IMR-90 (cell line): ENCODE data around the gene FRMPD4. TPM values are rescaled to one million over a fixed set of nuclear protein-coding genes. Genes with fewer than 3 reads are reported as not detected.

Experiments
- ATAC-seq: fragments of 200-7000 bp; cut with Tn5 transposase; 2 replicates; pipeline ENCODE4 v1.9.1; 2020; ENCODE audit warnings: low read depth, mild to moderate bottlenecking, moderate library complexity
- BruUV-seq: library from RNA; stranded (reverse); fragments of 400-500 nt; replicated peaks from 2 replicates; lab custom pipeline; 2021; lab: Mats Ljungman, UMichigan
- CTCF ChIA-PET: fragments of 300-600 bp; formaldehyde crosslinking; extraction: SDS; loops from one replicate; lab custom pipeline; 2021; ENCODE audit warnings: antibody characterized with exemption; lab: Yijun Ruan, JAX
- POLR2A ChIA-PET: fragments of 300-600 bp; sonication (Branson Sonifier 250); formaldehyde crosslinking; loops from one replicate; lab custom pipeline; 2022; ENCODE audit warnings: antibody characterized with exemption; ENCODE audit not compliant: unreplicated experiment; lab: Charles Lee
- DNase-seq: peaks from one replicate; pipeline ENCODE4 v3.0.0; 2013
- H2AFZ ChIP-seq: replicated peaks from 2 replicates; pipeline ENCODE3; 2013; ENCODE audit warnings: low read length, mild to moderate bottlenecking; ENCODE audit not compliant: poor library complexity
- H2AK5ac ChIP-seq: 2 replicates; pipeline ENCODE4 v1.6.1; 2013; ENCODE audit warnings: low read depth, low read length, inconsistent platforms
- H2AK9ac ChIP-seq: replicated peaks from 2 replicates; pipeline ENCODE3; 2013; ENCODE audit warnings: mild to moderate bottlenecking, low read depth, low read length, moderate library complexity; ENCODE audit not compliant: poor library complexity
- H2BK120ac ChIP-seq: 2 replicates; pipeline ENCODE4 v1.6.1; 2013; ENCODE audit warnings: low read depth, low read length, inconsistent platforms
- H2BK15ac ChIP-seq: 3 replicates; pipeline ENCODE4 v1.6.1; 2013; ENCODE audit warnings: low read depth, low read length, inconsistent platforms
- H2BK20ac ChIP-seq: 2 replicates; pipeline ENCODE4 v1.6.1; 2013; ENCODE audit warnings: low read depth, mild to moderate bottlenecking, inconsistent platforms, low read length, moderate library complexity
- H2BK5ac ChIP-seq: 2 replicates; pipeline ENCODE4 v1.6.1; 2013; ENCODE audit warnings: mild to moderate bottlenecking, low read depth, low read length, inconsistent platforms; ENCODE audit not compliant: poor library complexity, severe bottlenecking
- H3K14ac ChIP-seq: replicated peaks from 2 replicates; pipeline ENCODE4 v1.6.1; 2013; ENCODE audit warnings: low read depth, low read length, inconsistent platforms
- H3K18ac ChIP-seq: 2 replicates; pipeline ENCODE4 v1.6.1; 2013; ENCODE audit warnings: low read depth, low read length, control low read depth
- H3K23ac ChIP-seq: 2 replicates; pipeline ENCODE4 v1.6.1; 2013; ENCODE audit warnings: low read depth, low read length, inconsistent platforms
- H3K27ac ChIP-seq: 2 replicates; pipeline ENCODE4 v1.5.1; 2013; ENCODE audit warnings: mild to moderate bottlenecking, control low read depth, low read length; ENCODE audit not compliant: insufficient read depth
- H3K27me3 ChIP-seq: 2 replicates; pipeline ENCODE4 v1.6.1; 2013; ENCODE audit warnings: low read length; ENCODE audit not compliant: control insufficient read depth, insufficient read depth
- H3K36me3 ChIP-seq: 2 replicates; pipeline ENCODE4 v1.6.1; 2013; ENCODE audit warnings: low read length, mixed read lengths; ENCODE audit not compliant: control insufficient read depth, insufficient read depth
- H3K4ac ChIP-seq: 2 replicates; pipeline ENCODE4 v1.6.1; 2013; ENCODE audit warnings: low read depth, low read length, inconsistent platforms
- H3K4me1 ChIP-seq: 2 replicates; pipeline ENCODE4 v1.6.1; 2013; ENCODE audit warnings: low read length, mixed read lengths; ENCODE audit not compliant: control insufficient read depth, insufficient read depth
- H3K4me2 ChIP-seq: 2 replicates; pipeline ENCODE4 v1.6.1; 2013; ENCODE audit warnings: low read depth, mild to moderate bottlenecking, control low read depth, low read length, moderate library complexity
- H3K4me3 ChIP-seq: 2 replicates; pipeline ENCODE4 v1.5.1; 2013; ENCODE audit warnings: low read depth, mild to moderate bottlenecking, control low read depth, low read length, moderate library complexity; ENCODE audit not compliant: insufficient read depth
- H3K56ac ChIP-seq: 2 replicates; pipeline ENCODE4 v1.6.1; 2013; ENCODE audit warnings: low read length, inconsistent platforms; ENCODE audit not compliant: insufficient read depth; ENCODE audit errors: extremely low read depth
- H3K79me1 ChIP-seq, 2 experiments: 2 replicates each; pipeline ENCODE4 v1.6.1; 2013; ENCODE audit warnings: low read length in 2 of 2, inconsistent platforms in 1 of 2, low read depth in 1 of 2
- H3K9ac ChIP-seq: 2 replicates; pipeline ENCODE4 v1.6.1; 2013; ENCODE audit warnings: low read depth, low read length, control low read depth
- H3K9me1 ChIP-seq: 2 replicates; pipeline ENCODE4 v1.6.1; 2013; ENCODE audit warnings: low read length, inconsistent platforms; ENCODE audit not compliant: insufficient read depth
- H3K9me3 ChIP-seq: 2 replicates; pipeline ENCODE4 v1.6.1; 2013; ENCODE audit warnings: low read length; ENCODE audit not compliant: control insufficient read depth, insufficient read depth
- H4K20me1 ChIP-seq: 2 replicates; pipeline ENCODE4 v1.6.1; 2013; ENCODE audit warnings: low read length, inconsistent platforms; ENCODE audit not compliant: insufficient read depth
- H4K5ac ChIP-seq: 2 replicates; pipeline ENCODE4 v1.6.1; 2013; ENCODE audit warnings: mild to moderate bottlenecking, low read depth, low read length, control low read depth
- H4K8ac ChIP-seq, 2 experiments: 2 replicates each; pipeline ENCODE4 v1.6.1; 2013; ENCODE audit warnings: low read depth in 2 of 2, low read length in 2 of 2, control low read depth in 1 of 2, inconsistent platforms in 1 of 2
- H4K91ac ChIP-seq: 2 replicates; pipeline ENCODE4 v1.6.1; 2013; ENCODE audit warnings: low read depth, low read length, inconsistent platforms; ENCODE audit not compliant: insufficient read depth
- CEBPB ChIP-seq: IDR thresholded peaks from 2 replicates; pipeline ENCODE4 v1.6.1; 2012; ENCODE audit warnings: low read depth, low read length, improper control_type of control experiment
- FOS ChIP-seq: fragments of 150-350 bp; IDR thresholded peaks from 2 replicates; pipeline ENCODE4 v1.6.1; 2016; ENCODE audit warnings: low read depth, low read length
- NFE2L2 ChIP-seq: fragments of 150-350 bp; IDR thresholded peaks from 2 replicates; pipeline ENCODE4 v1.6.1; 2016; ENCODE audit warnings: low read depth, mild to moderate bottlenecking, low read length
- RAD21 ChIP-seq: IDR thresholded peaks from 2 replicates; pipeline ENCODE4 v1.6.1; 2012; ENCODE audit warnings: low read length, improper control_type of control experiment
- WGBS, 2 experiments: methylation state at CpG; one replicate each; pipeline versions ENCODE4 v1.1.5 to v1.1.7; 2013; ENCODE audit warnings: missing lambda C conversion rate in 2 of 2; ENCODE audit not compliant: insufficient read length in 1 of 2; ENCODE audit errors: extremely low coverage in 2 of 2; 5-methylcytosine and 5-hydroxymethylcytosine counted together
- dilution Hi-C: fragments of 300-500 bp; cut with HindIII; formaldehyde crosslinking; loops from one replicate; pipeline ENCODE4 v1.14.3; 2018; ENCODE audit warnings: low sequenced_read_pairs; ENCODE audit not compliant: unreplicated experiment
- in situ Hi-C: fragments of 300-500 bp; cut with MboI; formaldehyde crosslinking; loops from 3 replicates; pipeline ENCODE4 v1.14.3; 2019; ENCODE audit warnings: low sequenced_read_pairs, inconsistent platforms, mixed read lengths
- intact Hi-C: fragments of 100-400 bp; cut with micrococcal nuclease; formaldehyde crosslinking; loops from 2 replicates; pipeline ENCODE4 v1.10.0; 2022
- polyA plus RNA-seq, 3 experiments: library from polyadenylated mRNA; depleted of rRNA; stranded (reverse); fragments of >200 nt; gene quantifications; 2 replicates each; pipeline ENCODE4 v1.2.3, GENCODE V29; 2012; ENCODE audit warnings: low replicate concordance in 1 of 3
- total RNA-seq: library from RNA; depleted of rRNA; stranded (reverse); fragments of >200 nt; gene quantifications from 2 replicates; pipeline ENCODE4 v1.2.3, GENCODE V29; 2012
- TF ChIP-seq, protein P1 (sequence below): conservative IDR thresholded peaks from 2 replicates; pipeline ENCODE4 v1.5.1; 2012; ENCODE audit warnings: mild to moderate bottlenecking, low read depth, low read length, improper control_type of control experiment

FRMPD4 gene
- total and polyA plus RNA-seq, 2 of the 4 experiments (the other 2 are of a cell fraction): 0.53 to 1.1 TPM

DNA sequence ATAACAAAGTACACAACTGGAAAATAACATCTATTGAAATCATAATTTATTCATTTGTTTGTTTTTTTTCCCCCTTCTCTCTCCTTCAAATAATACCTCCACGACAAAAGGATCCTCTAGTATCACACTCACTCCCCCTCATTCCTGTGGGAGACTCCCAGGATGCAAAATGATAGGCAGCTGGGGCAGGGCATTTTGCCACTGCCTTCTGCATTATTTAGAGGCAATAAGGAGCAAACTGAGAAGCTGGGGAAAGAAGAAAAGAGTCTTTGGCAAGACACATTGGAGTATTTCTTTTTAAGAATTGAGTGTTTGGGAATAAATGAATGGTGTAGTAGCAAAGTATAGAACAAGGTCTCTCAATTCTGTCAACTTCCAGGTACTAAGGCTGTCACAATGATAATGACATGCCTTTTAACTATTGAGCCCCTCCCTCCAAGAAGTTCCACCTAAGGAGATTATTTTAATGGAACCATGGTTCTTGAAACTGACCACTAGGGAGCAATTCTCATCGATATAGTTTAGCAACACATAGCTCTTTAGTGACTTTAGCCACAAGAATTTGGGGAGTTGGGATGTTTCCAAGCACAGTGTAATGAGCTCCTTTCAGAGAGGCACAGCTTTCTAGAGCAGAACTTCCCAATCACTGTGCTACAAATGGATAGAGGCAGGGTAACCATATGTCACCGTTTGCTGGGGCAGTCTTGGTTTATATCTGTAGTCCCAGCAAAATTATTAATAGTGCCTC, 303.3 kb downstream of the FRMPD4 start:
- ATAC-seq: peak; percentile 81
- no peaks in the 10 kb centered on the region for H3K27me3 ChIP-seq
- dilution Hi-C loops (no loop called here), intact Hi-C loops (no loop called here), in situ Hi-C loops (no loop called here)
- no peak overlapping the region for H2AK5ac ChIP-seq
- H3K4me2 ChIP-seq: no peak overlapping the region
- no peak overlapping the region for H3K9ac ChIP-seq
- H3K56ac ChIP-seq: no peak overlapping the region
- no peak overlapping the region for H2AK9ac ChIP-seq
- H3K4me1 ChIP-seq: no peaks in the 10 kb centered on the region
- H3K27ac ChIP-seq: no peak overlapping the region
- no peak overlapping the region for H4K5ac ChIP-seq
- H3K79me1 ChIP-seq: no peaks in the 10 kb centered on the region
- peak overlapping the region in 1 of 2 experiments; percentile 56; a peak in 2 of 4 replicates for H4K8ac ChIP-seq
- CTCF ChIA-PET: interaction anchor here (0.6 to 1.1 kb wide), 2 partner anchors 46 to 70 kb away, joined by 3 read pairs; no protein-coding TSS in a partner anchor
- H2BK20ac ChIP-seq: no peak overlapping the region; the same call in 1 of the 2 replicates
- H3K9me1 ChIP-seq: no peaks in the 10 kb centered on the region
- H3K9me3 ChIP-seq: no peaks in the 10 kb centered on the region
- TF ChIP-seq CEBPB (peak; percentile 52; the same call in 1 of the 2 replicates), RAD21 (0 out of 2 replicates have a peak, but pooled peaks have one; percentile 12), FOS (0 out of 2 replicates have a peak, but pooled peaks have one; percentile 6), NFE2L2 (no peak)
- TF ChIP-seq, protein P1, sequence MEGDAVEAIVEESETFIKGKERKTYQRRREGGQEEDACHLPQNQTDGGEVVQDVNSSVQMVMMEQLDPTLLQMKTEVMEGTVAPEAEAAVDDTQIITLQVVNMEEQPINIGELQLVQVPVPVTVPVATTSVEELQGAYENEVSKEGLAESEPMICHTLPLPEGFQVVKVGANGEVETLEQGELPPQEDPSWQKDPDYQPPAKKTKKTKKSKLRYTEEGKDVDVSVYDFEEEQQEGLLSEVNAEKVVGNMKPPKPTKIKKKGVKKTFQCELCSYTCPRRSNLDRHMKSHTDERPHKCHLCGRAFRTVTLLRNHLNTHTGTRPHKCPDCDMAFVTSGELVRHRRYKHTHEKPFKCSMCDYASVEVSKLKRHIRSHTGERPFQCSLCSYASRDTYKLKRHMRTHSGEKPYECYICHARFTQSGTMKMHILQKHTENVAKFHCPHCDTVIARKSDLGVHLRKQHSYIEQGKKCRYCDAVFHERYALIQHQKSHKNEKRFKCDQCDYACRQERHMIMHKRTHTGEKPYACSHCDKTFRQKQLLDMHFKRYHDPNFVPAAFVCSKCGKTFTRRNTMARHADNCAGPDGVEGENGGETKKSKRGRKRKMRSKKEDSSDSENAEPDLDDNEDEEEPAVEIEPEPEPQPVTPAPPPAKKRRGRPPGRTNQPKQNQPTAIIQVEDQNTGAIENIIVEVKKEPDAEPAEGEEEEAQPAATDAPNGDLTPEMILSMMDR: 0 out of 2 replicates have a peak, but pooled peaks have one; percentile 29
- H3K4me3 ChIP-seq: no peak overlapping the region
- no peak overlapping the region for H4K91ac ChIP-seq
- no peak overlapping the region for H2AFZ ChIP-seq
- no peak overlapping the region for H3K23ac ChIP-seq
- no peak overlapping the region for H3K14ac ChIP-seq
- no peak overlapping the region for H3K18ac ChIP-seq
- no CpG with 5 or more reads among the region's 3 CpGs for WGBS, 2 experiments
- no peak overlapping the region for H2BK15ac ChIP-seq
- BruUV-seq: no TSS peak
- H2BK5ac ChIP-seq: peak overlapping the region; percentile 42
- peak; percentile 87 for DNase-seq
- POLR2A ChIA-PET: no interaction called here
- no peaks in the 10 kb centered on the region for H3K36me3 ChIP-seq
- H4K20me1 ChIP-seq: no peaks in the 10 kb centered on the region
- peak overlapping the region; percentile 57; the same call in 1 of the 2 replicates for H2BK120ac ChIP-seq
- H3K4ac ChIP-seq: peak overlapping the region; percentile 33
